Right atrium auricular region (tissue), 2 donors: ENCODE results near the gene CPED1. TPM values are rescaled to one million over a fixed set of nuclear protein-coding genes. Genes with fewer than 3 reads are reported as not detected.
"Not testable (repeated sequence)": the region's sequence is repeated elsewhere in the genome, so short reads cannot be mapped to it uniquely, and the experiment has no call there.

Source experiments
- DNase-seq: peaks from one replicate; pipeline ENCODE4 v3.0.0-alpha.2; 2019; ENCODE audit warnings: low spot score
- H3K27ac ChIP-seq, 2 donors: fragments of 200-600 bp; sonication (generic); 1 replicate in 1 of 2; 2 replicates in 1 of 2; pipeline ENCODE4 v1.5.1; 2016 to 2019
- H3K27me3 ChIP-seq, 2 donors: fragments of 200-600 bp; sonication (generic); one replicate each; pipeline versions ENCODE4 v1.5.1 to v1.6.0; 2017 to 2019
- H3K36me3 ChIP-seq: fragments of 200-600 bp; sonication (generic); one replicate; pipeline ENCODE4 v1.5.1; 2016
- H3K4me1 ChIP-seq, 2 donors: fragments of 200-600 bp; sonication (generic); one replicate each; pipeline versions ENCODE4 v1.5.1 to v1.6.0; 2017 to 2019
- H3K4me3 ChIP-seq, 2 donors: fragments of 200-600 bp; sonication (generic); 1 replicate in 1 of 2; 2 replicates in 1 of 2; pipeline ENCODE4 v1.5.1; 2017 to 2019; ENCODE audit warnings: mild to moderate bottlenecking in 1 of 2, moderate library complexity in 1 of 2
- H3K9me3 ChIP-seq, 2 donors: fragments of 200-600 bp; sonication (generic); one replicate each; pipeline ENCODE4 v1.5.1; 2019
- total RNA-seq, 2 donors: library from RNA; depleted of rRNA; stranded (reverse); fragments of >200 nt; gene quantifications; one replicate each; pipeline ENCODE4 v1.1.0, GENCODE V29; 2016
- TF ChIP-seq, protein P1 (sequence below), 2 donors: fragments of 200-600 bp; sonication (generic); IDR thresholded peaks; one replicate each; pipeline ENCODE4 v1.5.1; 2019; ENCODE audit warnings: antibody characterized with exemption in 2 of 2

Gene CPED1
- total RNA-seq, 2 donors from 2014 or later = 13.8 to 19.0 TPM

GRCh38 chr7:121306565-121306964, 318.1 kb downstream of the CPED1 start:
- no peak for DNase-seq
- TF ChIP-seq, protein P1, sequence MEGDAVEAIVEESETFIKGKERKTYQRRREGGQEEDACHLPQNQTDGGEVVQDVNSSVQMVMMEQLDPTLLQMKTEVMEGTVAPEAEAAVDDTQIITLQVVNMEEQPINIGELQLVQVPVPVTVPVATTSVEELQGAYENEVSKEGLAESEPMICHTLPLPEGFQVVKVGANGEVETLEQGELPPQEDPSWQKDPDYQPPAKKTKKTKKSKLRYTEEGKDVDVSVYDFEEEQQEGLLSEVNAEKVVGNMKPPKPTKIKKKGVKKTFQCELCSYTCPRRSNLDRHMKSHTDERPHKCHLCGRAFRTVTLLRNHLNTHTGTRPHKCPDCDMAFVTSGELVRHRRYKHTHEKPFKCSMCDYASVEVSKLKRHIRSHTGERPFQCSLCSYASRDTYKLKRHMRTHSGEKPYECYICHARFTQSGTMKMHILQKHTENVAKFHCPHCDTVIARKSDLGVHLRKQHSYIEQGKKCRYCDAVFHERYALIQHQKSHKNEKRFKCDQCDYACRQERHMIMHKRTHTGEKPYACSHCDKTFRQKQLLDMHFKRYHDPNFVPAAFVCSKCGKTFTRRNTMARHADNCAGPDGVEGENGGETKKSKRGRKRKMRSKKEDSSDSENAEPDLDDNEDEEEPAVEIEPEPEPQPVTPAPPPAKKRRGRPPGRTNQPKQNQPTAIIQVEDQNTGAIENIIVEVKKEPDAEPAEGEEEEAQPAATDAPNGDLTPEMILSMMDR (IDR thresholded peaks at IDR 0.05) = no peak
- Histone ChIP-seq H3K9me3 (no peaks in the 10 kb centered on the region), H3K36me3 (no peaks in the 10 kb centered on the region), H3K27me3 (no peaks in the 10 kb centered on the region), H3K27ac (no peak overlapping the region), H3K4me3 (no peak overlapping the region), H3K4me1 (no peaks in the 10 kb centered on the region)

GRCh38 chr7:121307021-121307574, 318.6 kb downstream of the CPED1 start:
- H3K27me3 ChIP-seq = no peaks in the 10 kb centered on the region
- no peaks in the 10 kb centered on the region for H3K9me3 ChIP-seq
- no peak for DNase-seq
- no peaks in the 10 kb centered on the region for H3K36me3 ChIP-seq
- H3K4me1 ChIP-seq = no peaks in the 10 kb centered on the region
- H3K4me3 ChIP-seq = no peak overlapping the region
- TF ChIP-seq, protein P1 (IDR thresholded peaks at IDR 0.05) = no peak
- H3K27ac ChIP-seq = no peak overlapping the region

DNA sequence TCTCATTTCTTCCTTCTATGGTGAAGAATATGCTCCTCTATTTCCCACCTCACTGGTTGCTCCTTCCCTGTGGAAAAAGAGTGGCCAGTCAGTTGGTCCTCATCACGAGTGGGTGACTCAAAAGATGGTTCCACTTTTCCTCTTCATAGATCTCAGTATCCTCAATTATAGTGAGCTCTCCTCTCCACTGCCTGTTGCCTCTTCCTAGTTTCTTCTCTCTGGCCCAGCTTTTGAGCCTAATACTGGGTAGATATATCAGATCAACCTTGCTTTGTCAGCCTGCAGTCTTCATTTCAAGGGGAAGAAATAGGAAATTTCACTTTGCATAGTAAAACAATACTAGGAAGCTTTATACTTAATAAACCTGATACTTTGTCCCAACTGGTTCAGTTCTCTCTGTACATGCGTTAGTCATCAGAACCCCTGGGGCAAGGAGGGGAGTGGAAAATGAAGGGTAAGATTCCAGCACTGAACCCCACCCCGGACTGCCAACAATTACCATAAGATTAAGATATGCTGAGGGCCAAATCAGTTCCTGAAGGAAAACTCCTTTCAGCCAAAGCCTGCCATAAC, 324.8 kb downstream of the CPED1 start:
- H3K27me3 ChIP-seq = no peaks in the 10 kb centered on the region
- H3K4me1 ChIP-seq = no peaks in the 10 kb centered on the region
- no peaks in the 10 kb centered on the region for H3K36me3 ChIP-seq
- H3K27ac ChIP-seq = no peak overlapping the region
- no peak overlapping the region for H3K4me3 ChIP-seq
- no peaks in the 10 kb centered on the region for H3K9me3 ChIP-seq
- DNase-seq = no peak
- TF ChIP-seq, protein P1 (IDR thresholded peaks at IDR 0.05) = no peak

GRCh38 chr7:121313793-121314676, 325.5 kb downstream of the CPED1 start:
- Histone ChIP-seq H3K4me3 (no peak overlapping the region), H3K36me3 (no peaks in the 10 kb centered on the region), H3K9me3 (no peaks in the 10 kb centered on the region), H3K27ac (no peak overlapping the region), H3K4me1 (no peaks in the 10 kb centered on the region), H3K27me3 (no peaks in the 10 kb centered on the region)
- no peak for DNase-seq
- TF ChIP-seq, protein P1 (IDR thresholded peaks at IDR 0.05) = no peak

- H3K36me3 ChIP-seq, H3K27me3 ChIP-seq: not testable (repeated sequence)
These were observed 326.7 kb downstream of the CPED1 start for GRCh38 chr7:121315170-121315569.

DNA sequence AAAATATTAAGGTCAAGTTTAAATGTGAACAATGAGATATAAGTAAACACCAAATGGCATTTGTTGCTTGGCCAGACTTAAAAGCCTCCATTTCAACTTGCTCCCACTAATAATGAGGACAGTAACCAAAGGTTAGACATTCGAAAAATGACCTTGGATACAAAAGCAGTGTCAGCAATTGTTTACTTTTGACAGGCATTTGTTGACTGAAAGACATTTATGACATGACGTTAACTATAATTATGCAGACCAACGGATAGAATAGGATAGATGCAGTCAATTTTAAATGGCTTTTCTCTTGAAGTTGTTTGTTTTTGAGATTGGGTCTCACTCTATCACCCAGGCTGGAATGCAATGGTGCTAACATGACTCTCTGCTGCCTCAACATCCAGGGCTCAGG, 333.9 kb downstream of the CPED1 start:
- DNase-seq = no peak
- Histone ChIP-seq H3K4me1 (no peaks in the 10 kb centered on the region), H3K27me3 (no peaks in the 10 kb centered on the region), H3K4me3 (no peak overlapping the region), H3K27ac (no peak overlapping the region), H3K36me3 (no peaks in the 10 kb centered on the region), H3K9me3 (no peaks in the 10 kb centered on the region)
- TF ChIP-seq, protein P1 (IDR thresholded peaks at IDR 0.05) = no peak

More at GRCh38 chr7:121315170-121315569, 326.7 kb downstream of the CPED1 start:
- not testable (repeated sequence) for H3K4me1 ChIP-seq, H3K27ac ChIP-seq, H3K4me3 ChIP-seq, DNase-seq, H3K9me3 ChIP-seq
